ENCODE measurements around the gene CCDC57. TPM values are rescaled to one million over a fixed set of nuclear protein-coding genes. Genes with fewer than 3 reads are reported as not detected.

Gene CCDC57
- total and polyA plus RNA-seq, 9 of the 15 experiments (the other 6 are each of a cell fraction or from before 2014, with no cell fraction given), result 0.83 to 36.2 (median 13.6) TPM

DNA sequence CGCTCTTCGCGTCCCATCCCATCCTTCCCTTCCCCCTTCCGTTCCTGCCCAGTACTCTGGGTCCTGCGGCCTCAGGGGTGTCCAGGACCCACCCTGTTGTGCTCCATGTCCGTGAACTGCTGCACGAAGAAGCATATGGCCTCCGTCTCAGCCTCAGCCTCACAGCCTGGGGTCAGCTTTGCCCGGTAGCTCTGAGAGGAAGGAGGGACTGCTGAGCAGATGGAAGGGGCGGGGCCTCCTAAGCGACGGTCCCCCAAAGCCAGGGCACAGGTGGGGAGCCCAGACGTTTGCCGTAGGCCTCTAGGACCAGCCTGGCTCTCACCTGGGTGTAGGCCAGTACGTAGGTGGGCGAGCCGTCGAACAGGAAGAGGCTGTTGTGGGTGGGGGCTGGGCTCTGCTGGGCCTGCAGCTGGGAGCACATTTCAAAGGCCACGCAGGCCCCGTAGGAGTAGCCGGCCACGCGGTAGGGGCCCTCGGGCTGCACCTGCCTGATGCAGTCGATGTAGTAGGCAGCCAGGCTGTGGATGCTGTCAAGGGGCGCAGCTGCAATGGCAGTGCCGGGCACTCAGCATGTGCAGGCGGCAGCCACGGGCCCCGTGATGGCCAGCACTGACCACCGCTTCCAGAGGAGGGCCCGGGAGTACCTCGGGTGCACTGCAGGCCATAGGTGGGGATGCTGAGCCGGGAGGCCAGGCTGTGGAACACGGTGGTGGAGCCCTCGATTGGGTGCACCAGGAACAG lies 132.4 kb downstream of the CCDC57 start:
- POLR2A ChIA-PET, result interaction anchor here (1.4 to 4.2 kb wide), 5 partner anchors 8 to 16 kb away, joined by 3 to 52 read pairs (median 5); no protein-coding TSS in a partner anchor
- BruUV-seq (replicated peaks), result no TSS peak
- H3K4me3 ChIP-seq, result no peak overlapping the region
- TF ChIP-seq HOMEZ (CRISPR knock-in tag; IDR thresholded peaks at IDR 0.05) (no peak), MNT (conservative IDR thresholded peaks at IDR 0.05) (no peak), MAFK (IDR thresholded peaks at IDR 0.05; ENCODE audit: low read length) (no peak), CBX5 (IDR thresholded peaks at IDR 0.05; ENCODE audit: borderline replicate concordance, low read depth) (no peak), ZNF444 (CRISPR knock-in tag; IDR thresholded peaks at IDR 0.05) (no peak), POLR2G (IDR thresholded peaks at IDR 0.05; ENCODE audit: low read depth, low read length) (peak; percentile 39; the same call in 1 of the 2 replicates), SUPT5H (IDR thresholded peaks at IDR 0.05) (0 out of 2 replicates have a peak, but pooled peaks have one; percentile 8), RBM34 (IDR thresholded peaks at IDR 0.05; ENCODE audit: borderline replicate concordance, insufficient read depth, low read length) (no peak), ZNF785 (CRISPR knock-in tag; IDR thresholded peaks at IDR 0.05) (no peak), ZFX (CRISPR knock-in tag; IDR thresholded peaks at IDR 0.05) (peak; percentile 44; the same call in 1 of the 2 replicates), SOX6 (IDR thresholded peaks at IDR 0.05) (no peak)
- TF ChIP-seq, protein P1, sequence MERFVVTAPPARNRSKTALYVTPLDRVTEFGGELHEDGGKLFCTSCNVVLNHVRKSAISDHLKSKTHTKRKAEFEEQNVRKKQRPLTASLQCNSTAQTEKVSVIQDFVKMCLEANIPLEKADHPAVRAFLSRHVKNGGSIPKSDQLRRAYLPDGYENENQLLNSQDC (CRISPR knock-in tag; IDR thresholded peaks at IDR 0.05), result no peak
- TF ChIP-seq, protein P2, sequence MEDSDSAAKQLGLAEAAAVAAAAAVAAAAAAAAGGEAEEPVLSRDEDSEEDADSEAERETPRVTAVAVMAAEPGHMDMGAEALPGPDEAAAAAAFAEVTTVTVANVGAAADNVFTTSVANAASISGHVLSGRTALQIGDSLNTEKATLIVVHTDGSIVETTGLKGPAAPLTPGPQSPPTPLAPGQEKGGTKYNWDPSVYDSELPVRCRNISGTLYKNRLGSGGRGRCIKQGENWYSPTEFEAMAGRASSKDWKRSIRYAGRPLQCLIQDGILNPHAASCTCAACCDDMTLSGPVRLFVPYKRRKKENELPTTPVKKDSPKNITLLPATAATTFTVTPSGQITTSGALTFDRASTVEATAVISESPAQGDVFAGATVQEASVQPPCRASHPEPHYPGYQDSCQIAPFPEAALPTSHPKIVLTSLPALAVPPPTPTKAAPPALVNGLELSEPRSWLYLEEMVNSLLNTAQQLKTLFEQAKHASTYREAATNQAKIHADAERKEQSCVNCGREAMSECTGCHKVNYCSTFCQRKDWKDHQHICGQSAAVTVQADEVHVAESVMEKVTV (CRISPR knock-in tag; IDR thresholded peaks at IDR 0.05), result no peak

More for the DNA sequence above, 132.4 kb downstream of the CCDC57 start:
- no peak overlapping the region for H3K4me2 ChIP-seq (ENCODE audit: insufficient read depth, low read length)
- in situ Hi-C loops (cut with MboI) (no loop called here), intact Hi-C loops (cut with micrococcal nuclease) (no loop called here)
- no peaks in the 10 kb centered on the region; the same call in 2 of the 3 replicates for H3K79me2 ChIP-seq (ENCODE audit: control insufficient read depth, insufficient read depth, low read length)
- H3K9me3 ChIP-seq (replicated peaks; ENCODE audit: control insufficient read depth, insufficient read depth, low read depth, low read length), result no peaks in the 10 kb centered on the region
- no peaks in the 10 kb centered on the region for H3K27me3 ChIP-seq (ENCODE audit: control insufficient read depth in 2 of 2, insufficient read depth in 2 of 2, low read length in 2 of 2)
- CTCF ChIA-PET (ENCODE audit: low intra/inter-chr PET ratio), result no interaction called here
- no peak overlapping the region for H3K27ac ChIP-seq (ENCODE audit: extremely low read depth, low read depth, low read length)
- no peak overlapping the region for H2AFZ ChIP-seq (ENCODE audit: low read depth, low read length)
- no peak overlapping the region; a peak in 1 of 4 replicates for H3K9ac ChIP-seq (ENCODE audit: insufficient read depth in 1 of 2, low read depth in 2 of 2, low read length in 2 of 2)
- peaks cover 3% of the 10 kb centered on the region for H3K9me1 ChIP-seq (ENCODE audit: control insufficient read depth, insufficient read depth, low read length)
- peaks cover 0 to 79% of the 10 kb centered on the region in 2 experiments; a peak in 2 of 5 replicates for H3K4me1 ChIP-seq (replicated peaks in 1 of 2; ENCODE audit: control insufficient read depth in 2 of 2, insufficient read depth in 2 of 2, low read length in 2 of 2)
- FAIRE-seq (no peak), ATAC-seq (no peak), DNase-seq (ENCODE audit: extremely low read depth in 1 of 4, low spot score in 3 of 4) (no peak)
- peaks cover 31% of the 10 kb centered on the region for H4K20me1 ChIP-seq (replicated peaks; ENCODE audit: control insufficient read depth, insufficient read depth, low read length)
- peaks cover 75% of the 10 kb centered on the region; the same call in 2 of the 3 replicates for H3K36me3 ChIP-seq (ENCODE audit: control insufficient read depth, insufficient read depth, low read length)
- 94% methylated on average over 31 of the region's 36 CpGs for WGBS (ENCODE audit: insufficient coverage, low coverage, missing lambda C conversion rate)
